Sciatic nerve (tissue), 2 donors: ENCODE measurements around the gene PKNOX1. TPM values are rescaled to one million over a fixed set of nuclear protein-coding genes. Genes with fewer than 3 reads are reported as not detected.
"Not testable (repeated sequence)": the region's sequence is repeated elsewhere in the genome, so short reads cannot be mapped to it uniquely, and the experiment has no call there.

Source experiments
- ATAC-seq: fragments of 200-7000 bp; cut with Tn5 transposase; one replicate; pipeline ENCODE4 v1.9.1; 2020; ENCODE audit warnings: mild to moderate bottlenecking, moderate library complexity
- DNase-seq: peaks from one replicate; pipeline ENCODE4 v3.0.0-alpha.2; 2020; ENCODE audit warnings: low spot score
- intact Hi-C: fragments of 100-400 bp; cut with DNase I; formaldehyde crosslinking; loops from one replicate; pipeline ENCODE4 v1.14.2; 2022
- total RNA-seq: library from RNA; stranded (reverse); fragmentation: NEBNext Ultra II Directional; extraction: Animal tissue kit (Norgen Biotek cat#: 25700); gene quantifications from one replicate; pipeline ENCODE4 v1.2.1, GENCODE V29; 2021
- donor health status: DM: no; HTN: no; CAD: no.
- donor health status: DM: no; HTN: no; CAD: no.

PKNOX1 gene
- total RNA-seq, 1 donor from 2014 or later: 23.1 TPM

DNA sequence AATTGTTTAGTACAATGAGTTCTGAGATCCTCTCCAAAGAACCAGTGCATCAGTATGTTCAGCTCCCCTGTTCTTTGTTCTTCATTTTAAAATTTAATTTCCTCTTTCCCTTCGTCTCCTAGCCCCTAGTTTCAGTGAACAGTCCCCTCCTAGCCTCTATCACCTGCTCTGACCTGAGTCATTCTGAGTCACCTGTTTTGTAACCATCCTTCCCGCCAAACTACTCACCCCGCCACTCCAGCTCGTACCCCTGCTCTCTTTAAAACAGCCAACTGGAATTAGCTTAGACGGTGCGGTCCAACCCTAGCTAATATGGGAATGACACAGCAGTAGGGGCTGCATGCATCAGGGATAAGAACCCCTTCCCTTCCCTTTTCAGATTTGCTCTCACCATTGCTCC is 32.1 kb upstream of the PKNOX1 start:
- DNase-seq: peak; percentile 6
- intact Hi-C loops: no loop called here
- ATAC-seq: no peak

DNA sequence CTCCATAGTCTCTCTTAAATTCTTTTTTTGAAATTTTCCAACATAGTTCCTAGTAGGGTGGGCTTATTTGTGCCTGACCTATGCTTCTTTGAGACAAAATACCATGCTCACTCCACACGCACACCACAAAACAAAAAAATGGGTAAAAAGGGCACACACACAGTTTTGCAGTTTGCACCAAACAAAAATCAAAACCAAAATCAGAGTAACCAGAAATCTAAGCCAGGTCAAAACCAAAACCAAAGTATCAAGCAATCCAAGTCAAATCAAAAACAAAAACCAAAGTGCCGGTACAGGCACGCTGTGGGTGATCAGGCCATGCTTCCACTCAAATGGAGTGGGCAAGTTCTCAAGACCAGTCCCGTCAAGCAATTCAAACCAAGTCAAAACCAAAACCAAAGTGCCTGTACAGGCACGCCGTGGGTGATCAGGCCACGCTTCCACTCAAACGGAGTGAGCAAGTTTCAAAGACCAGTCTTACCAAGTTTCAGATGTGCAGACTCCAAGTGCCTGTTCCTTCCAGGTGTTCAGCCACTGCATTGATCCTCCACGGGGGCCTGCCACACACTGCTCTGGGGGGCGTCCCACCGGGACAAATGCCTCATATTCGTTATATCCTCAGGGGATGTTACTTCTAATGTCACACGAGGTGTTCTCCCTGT is 25.1 kb upstream of the PKNOX1 start:
- DNase-seq, intact Hi-C loops, ATAC-seq: not testable (repeated sequence)

DNA sequence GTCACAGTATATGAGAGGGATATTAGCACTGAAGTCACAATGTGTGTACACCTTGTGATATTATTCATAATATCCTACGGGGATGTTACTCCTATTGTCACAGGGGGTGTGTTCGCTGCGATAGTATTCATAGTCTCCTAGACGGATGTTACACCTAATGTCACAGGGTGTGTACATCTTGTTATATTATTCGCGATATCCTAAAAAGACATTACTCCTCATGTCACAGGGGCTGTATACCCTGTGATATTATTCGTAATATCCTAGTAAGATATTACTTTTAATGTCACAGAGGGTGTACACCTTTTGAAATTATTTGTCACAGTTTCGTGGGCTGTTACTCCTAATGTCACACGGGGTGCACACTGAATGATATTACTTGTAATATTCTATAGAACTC is 23.2 kb upstream of the PKNOX1 start:
- DNase-seq, intact Hi-C loops: not testable (repeated sequence)

DNA sequence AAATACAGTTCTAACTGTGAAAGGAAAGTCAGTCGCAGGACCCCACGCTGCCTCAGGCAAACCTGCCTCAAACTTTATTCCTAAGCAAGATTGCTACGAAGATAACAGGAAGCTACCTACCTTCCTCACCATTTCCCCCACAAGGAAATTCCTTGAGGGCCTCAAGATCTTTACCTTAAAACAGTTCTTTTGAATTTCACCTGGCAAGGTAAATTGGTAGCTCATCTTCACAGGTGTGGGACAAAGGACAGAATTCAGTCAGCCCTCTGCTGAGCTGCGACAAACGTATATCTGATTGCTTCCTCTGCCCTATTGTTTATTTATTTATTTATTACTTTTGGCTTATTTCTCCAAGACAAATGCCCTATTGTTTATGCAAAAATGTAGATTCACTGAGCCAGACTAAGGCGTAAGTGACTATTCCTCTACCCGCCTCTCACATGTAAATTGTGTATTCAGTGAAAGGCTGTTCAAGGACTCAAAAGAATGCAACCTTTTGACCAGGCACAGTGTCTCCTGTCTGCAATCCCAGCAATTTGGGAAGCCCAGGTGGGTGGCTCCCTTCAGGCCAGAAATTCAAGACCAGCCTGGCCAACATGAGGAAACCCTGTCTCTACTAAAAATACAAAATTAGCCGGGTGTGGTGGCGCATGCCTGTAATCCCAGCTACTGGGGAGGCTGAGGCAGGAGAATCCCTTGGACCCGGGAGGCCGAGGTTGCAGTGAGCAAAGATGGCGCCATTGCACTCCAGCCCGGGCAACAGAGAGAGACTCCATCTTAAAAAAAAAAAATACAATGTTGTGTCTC is 17.3 kb upstream of the PKNOX1 start:
- DNase-seq (no peak), ATAC-seq (peak; percentile 76)

More for the DNA sequence above, 23.2 kb upstream of the PKNOX1 start:
- ATAC-seq: not testable (repeated sequence)

DNA sequence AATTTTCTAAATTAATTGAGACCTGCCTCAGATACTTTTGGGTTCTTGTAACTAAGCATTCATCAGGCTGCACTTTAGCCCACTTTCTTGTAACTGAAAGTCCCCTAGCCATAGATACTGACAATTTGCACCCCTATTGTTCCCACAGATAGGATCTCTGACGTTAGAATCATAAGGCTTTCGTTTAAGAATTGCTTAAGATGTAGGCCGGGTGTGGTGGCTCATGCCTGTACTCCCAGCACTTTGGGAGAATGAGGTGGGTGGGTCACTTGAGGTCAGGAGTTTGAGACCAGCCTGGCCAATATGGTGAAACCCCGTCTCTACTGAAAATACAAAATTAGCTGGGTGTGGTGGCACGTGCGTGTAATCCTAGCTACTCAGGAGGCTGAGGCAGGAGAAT is 16.2 kb upstream of the PKNOX1 start:
- DNase-seq, intact Hi-C loops, ATAC-seq: not testable (repeated sequence)

More for the DNA sequence above, 17.3 kb upstream of the PKNOX1 start:
- intact Hi-C loops: no loop called here

DNA sequence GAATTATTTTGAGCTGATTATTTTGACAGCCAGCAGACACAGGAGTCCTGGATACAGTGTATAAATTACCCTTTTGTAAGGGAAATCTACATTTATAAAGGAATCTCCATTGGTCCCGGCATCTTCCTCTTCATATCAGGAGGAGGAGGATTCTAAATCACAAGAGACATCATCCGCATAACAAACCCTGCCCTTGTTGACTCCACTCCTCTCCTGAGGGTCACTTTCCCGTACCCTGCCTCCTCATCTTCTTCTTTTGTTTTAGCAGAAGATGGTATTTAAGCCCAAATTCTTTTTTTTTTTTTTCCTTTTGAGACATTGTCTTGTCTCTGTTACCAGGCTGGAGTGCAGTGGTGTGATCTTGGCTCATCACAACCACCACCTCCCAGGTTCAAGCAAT is 14.6 kb upstream of the PKNOX1 start:
- DNase-seq (no peak), ATAC-seq (no peak)
- intact Hi-C loops: no loop called here

DNA sequence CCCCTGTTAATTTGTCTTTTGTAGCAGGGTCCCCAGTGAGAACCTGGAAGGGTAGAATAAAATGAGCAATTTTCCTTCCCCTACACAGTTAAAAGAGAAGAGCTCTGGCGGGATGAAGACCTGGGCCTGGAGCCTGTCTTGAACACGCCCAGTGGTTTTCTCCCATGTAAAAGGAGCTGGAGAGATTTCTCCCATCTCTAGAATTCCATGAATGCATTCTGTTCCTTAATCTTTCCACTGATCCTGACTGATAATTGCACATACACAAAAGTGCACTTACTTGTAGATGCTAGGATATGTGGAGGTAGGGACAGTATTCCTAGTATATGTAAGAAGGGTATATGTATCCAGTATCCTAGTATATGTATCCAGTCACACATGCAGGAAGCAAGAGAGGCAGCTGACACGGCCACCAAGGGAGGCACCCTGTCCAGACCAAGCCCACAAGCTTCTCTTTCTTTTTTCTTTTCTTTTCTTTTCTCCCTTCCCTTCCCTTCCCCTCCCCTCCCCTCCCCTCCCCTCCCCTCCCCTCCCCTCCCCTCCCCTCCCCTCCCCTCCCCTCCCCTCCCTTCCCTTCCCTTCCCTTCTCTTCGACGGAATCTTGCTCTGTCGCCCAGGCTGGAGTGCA is 11.9 kb upstream of the PKNOX1 start:
- ATAC-seq (no peak), DNase-seq (no peak)
- intact Hi-C loops: no loop called here

DNA sequence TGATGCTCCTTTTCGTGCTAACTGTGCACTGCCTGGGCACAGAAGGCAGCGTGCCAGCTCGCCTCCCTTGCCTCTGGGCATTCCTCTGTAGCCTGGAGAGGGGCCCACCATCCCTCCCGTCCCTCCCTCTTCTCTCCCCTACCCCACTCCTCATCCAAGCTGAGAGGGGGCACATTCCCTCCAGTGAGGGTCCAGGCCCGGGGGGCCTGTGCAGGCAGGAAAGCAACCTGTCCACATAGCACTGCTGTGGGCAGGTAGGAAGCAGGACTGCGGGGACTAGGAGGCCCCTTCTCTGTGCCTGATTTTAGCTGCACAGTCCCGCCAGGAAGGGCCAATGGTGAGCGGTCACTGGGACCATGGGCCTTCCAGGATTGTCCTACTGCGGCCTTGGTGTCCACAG is 10.3 kb upstream of the PKNOX1 start:
- no peak for ATAC-seq
- intact Hi-C loops: no loop called here
- DNase-seq: no peak

DNA sequence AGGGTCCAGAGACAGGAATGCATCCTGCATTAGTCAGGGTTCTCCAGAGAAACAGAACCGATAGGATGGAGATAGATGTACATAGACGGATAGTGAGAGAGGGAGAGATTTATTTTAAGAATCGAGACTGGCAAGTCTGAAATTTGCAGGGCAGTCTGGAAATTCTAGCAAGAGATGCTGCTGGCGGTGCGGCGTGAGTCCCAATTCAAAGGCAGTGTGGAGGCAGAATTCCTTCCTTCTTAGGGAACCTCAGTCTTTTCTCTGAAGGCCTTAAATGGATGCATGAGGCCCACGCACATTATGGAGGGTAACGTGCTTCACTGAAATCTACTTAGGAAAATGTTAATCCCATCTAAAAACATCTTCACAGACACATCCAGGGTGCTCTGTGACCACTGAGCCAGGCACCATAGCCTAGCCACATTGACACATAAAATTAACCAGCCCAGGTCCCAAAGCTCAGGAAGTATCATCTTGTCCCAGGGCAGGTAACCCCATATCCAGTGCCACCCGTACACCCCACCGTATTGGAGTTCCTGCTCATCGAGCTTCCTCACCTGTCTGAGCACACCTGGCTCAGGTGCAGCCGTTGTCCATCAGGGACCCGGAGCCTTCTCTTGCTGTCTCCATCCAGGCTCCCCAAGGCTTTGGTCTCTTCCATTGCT is 9.7 kb upstream of the PKNOX1 start:
- DNase-seq (no peak), ATAC-seq (no peak)
- intact Hi-C loops: no loop called here

DNA sequence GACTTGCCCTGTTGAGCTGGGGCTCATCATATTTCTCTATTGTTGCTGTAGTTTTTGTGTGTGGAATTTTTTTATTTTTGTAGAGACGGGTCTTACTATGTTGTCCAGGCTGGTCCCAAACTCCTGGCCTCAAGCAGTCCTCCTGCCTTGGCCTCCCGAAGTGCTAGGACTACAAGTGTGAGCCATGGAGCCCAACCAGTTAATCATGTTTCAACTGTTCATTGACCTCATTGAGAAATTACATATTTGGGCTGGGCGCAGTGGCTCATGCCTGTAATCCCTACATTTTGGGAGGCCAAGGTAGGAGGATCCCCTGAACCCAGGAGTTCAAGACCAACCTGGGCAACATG is 9.2 kb upstream of the PKNOX1 start:
- intact Hi-C loops: no loop called here
- ATAC-seq (no peak), DNase-seq (no peak)

DNA sequence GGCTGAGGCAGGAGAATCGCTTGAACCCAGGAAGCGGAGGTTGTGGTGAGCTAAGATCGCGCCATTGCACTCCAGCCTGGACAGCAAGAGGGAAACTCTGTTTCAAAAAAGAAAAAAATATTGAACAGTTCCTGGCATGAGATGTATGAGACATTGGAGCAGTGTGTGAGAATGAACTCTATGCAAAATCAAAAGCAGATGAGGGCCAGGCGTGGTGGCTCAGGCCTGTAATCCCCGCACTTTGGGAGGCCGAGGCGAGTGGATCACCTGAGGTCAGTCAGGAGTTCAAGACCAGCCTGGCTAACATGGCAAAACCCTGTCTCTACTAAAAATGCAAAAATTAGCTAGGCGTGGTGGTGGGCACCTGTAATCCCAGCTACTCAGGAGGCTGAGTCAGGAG is 6.7 kb upstream of the PKNOX1 start:
- DNase-seq, ATAC-seq, intact Hi-C loops: not testable (repeated sequence)

DNA sequence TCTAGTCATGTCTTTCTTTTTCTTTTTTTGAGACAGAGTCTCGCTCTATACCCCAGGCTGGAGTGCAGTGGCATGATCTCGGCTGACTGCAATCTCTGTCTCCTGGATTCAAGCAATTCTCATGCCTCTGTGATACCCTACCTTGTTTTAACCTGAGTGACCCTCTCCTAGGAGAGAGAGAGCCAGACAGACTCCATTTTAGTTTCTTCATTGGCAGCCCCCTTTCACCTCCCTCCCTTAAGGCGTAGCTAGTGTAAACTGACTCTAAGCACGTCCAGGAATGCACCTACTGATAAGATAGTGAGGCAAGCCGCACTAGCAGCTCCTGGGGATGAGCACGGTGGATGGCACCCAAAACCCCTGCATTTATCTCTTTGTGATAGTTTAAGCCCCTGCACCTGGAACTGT is 5.2 kb upstream of the PKNOX1 start:
- intact Hi-C loops: no loop called here
- ATAC-seq: no peak
- DNase-seq: no peak

DNA sequence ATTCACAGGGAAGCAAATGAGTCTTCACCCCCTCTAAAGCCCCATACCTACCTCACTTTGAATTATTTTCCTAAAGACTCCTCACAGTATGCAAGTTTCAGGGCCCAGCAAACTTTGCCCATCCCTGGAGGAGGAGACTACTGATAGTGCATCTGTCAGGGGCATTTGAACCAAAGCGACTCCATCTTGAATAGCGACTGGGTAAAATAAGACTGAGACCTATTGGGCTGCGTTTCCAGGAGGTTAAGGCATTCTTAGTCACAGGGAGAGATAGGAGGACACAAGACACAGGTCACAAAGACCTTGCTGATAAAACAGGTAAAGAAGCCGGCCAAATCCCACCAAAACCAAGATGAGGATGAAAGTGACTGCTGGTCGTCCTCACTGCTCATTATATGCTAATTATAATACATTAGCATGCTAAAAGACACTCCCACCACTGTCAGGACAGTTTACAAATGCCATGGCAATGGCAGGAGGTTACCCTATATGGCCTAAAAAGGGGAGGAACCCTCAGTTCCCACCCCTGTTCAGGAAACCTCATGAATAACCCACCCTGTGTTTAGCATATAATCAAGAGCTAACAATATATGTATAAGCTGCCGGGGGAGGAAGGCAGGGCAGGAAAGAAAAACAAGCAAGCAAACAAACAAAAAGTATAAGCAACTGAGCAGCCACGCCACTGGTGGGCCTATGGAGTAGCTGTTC is 3.3 kb upstream of the PKNOX1 start:
- ATAC-seq: no peak
- no peak for DNase-seq
- intact Hi-C loops: loop anchor here (5.0 kb wide), 1 partner anchor 49 kb away; no protein-coding TSS in a partner anchor

DNA sequence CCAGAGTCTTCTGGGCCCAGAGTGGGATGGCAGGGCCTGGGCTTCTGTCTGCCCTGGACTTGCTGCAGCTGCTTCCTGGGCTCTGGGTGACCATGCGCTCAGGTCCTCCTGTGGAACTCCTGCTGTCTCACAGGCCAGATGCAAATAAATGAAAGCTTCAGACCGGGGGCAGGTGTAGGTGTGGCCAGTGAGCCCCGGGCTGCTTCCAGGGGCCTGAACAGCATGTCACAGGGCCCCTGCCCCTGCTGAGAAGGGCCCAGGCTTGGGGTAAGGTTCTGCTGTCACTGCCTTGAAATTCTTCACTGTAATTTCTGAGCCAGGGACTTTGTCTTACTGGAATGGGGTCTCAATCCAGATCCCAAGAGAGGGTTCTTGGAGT is 2.5 kb upstream of the PKNOX1 start:
- DNase-seq: no peak
- intact Hi-C loops: loop anchor here (5.0 kb wide), 1 partner anchor 50 kb away; no protein-coding TSS in a partner anchor
- no peak for ATAC-seq

DNA sequence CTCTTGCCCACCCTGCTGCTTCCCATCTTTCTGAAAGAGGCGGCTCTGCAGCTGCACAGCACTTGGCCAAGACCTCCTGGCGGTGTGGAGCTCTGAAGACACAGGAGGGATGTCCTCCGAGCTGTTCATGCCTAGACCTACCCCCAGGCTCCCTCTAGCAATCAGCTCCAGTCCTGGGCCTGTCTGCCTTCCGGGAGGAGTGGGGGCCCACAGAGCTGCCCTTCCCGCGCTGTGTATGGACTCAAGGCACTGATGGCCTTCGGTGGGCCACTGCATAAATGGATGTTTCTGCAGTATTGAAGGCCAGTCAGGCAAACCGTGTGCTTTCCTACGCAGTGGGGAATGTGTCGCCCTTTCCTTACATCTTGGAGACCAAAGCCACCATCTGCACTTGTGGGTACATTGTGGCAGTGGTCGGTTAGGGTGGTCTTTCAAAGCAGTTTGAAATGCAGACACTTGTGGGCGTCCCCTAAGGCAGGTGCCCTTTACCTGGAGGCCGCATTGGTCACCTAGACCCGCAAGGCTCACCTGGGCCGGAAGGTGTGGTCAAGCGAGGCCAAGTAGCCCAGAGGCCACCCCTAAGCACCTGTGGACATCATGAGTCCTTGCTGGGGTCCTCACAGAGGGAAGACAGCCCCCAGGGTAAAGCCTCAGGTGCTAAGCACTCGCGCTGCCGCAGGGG is 912 bp upstream of the PKNOX1 start:
- intact Hi-C loops: loop anchor here (5.0 kb wide), 1 partner anchor 51 kb away; no protein-coding TSS in a partner anchor
- DNase-seq (peak; percentile 62), ATAC-seq (peak; percentile 0)

DNA sequence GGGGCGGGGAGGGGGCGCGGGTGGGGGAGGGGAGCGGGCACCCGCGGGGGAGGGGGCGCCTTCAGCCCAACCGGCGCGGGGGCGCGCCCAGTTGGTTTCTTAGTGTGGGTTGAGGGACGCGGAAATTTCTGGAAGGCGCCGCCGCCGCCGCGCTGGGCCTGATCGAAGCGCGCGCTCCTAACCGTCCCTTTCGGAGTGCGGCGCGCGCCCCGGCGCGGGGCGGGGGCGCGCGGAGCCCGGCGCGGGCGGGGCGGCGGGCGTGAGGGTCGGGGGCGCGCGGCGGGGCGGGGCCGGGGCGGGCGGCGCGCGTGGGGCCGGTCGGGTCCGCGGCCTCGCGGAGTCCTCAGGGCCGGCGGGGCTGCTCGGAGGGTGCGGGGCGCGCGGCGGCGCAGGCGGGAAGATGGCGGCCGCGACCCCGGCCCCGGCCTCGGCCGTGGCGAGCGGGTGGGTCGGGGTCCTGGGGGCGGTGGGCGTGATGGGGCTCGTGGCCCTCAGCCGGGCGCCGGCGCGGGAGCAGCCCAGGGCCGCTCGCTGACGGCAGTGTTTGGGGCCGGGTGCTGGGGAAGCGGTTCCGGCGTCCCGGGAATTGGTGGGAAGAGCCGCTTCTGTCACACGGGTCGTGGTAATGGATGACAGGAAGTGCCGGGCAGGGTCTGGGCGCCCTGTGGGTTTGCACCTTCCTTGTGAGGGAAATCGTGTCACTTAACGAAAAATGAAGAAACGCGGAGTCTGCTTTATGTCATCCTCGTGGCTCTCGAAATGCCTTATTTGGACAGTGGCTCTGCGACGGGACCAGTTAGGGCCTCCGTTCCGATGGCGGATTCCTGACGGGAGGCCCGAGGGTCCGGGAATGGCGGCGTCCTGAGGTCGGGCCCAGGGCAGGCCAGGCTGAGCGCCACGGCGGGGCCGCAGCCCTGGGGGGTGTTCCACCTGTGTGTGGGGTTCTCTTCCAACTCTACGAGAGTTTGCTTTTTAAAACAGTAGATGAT is 764 bp downstream of the PKNOX1 start:
- DNase-seq (peak; percentile 74), ATAC-seq (no peak)
- intact Hi-C loops: loop anchor here (5.0 kb wide), 1 partner anchor 53 kb away; no protein-coding TSS in a partner anchor
